ENCODE measurements around the gene LXN.

Gene LXN

DNA sequence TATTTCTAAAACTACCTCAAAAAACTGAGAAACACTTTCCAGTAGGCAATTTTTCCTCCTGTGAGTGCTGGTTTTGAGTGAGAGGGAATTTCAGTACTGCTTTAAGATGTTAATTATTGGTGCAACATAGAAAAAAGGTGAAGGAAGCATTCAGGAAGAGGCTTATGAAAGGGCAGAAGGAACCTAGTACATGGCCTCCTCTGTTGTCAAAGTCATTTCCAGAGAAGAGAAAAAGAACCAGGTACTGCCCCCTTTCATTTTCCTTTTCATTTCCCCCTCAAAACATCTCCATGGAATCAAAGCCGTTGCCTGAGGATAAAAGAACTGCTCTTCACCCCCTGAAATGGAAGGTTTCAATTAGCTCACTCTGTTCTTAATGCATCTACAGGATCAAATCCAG lies 40.0 kb upstream of the LXN start:
- Mint-ChIP-seq H3K27me3 (ENCODE audit: low read depth, poor library complexity) (no peaks in the 10 kb centered on the region), H3K36me3 (ENCODE audit: low read depth) (peaks cover 33% of the 10 kb centered on the region), H3K4me1 (peaks cover 20% of the 10 kb centered on the region), H3K9me3 (no peaks in the 10 kb centered on the region), H3K27ac (no peak overlapping the region), H3K4me3 (no peak overlapping the region)
- no peak for DNase-seq
- TF ChIP-seq, protein P1, sequence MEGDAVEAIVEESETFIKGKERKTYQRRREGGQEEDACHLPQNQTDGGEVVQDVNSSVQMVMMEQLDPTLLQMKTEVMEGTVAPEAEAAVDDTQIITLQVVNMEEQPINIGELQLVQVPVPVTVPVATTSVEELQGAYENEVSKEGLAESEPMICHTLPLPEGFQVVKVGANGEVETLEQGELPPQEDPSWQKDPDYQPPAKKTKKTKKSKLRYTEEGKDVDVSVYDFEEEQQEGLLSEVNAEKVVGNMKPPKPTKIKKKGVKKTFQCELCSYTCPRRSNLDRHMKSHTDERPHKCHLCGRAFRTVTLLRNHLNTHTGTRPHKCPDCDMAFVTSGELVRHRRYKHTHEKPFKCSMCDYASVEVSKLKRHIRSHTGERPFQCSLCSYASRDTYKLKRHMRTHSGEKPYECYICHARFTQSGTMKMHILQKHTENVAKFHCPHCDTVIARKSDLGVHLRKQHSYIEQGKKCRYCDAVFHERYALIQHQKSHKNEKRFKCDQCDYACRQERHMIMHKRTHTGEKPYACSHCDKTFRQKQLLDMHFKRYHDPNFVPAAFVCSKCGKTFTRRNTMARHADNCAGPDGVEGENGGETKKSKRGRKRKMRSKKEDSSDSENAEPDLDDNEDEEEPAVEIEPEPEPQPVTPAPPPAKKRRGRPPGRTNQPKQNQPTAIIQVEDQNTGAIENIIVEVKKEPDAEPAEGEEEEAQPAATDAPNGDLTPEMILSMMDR (IDR thresholded peaks at IDR 0.05) = no peak

DNA sequence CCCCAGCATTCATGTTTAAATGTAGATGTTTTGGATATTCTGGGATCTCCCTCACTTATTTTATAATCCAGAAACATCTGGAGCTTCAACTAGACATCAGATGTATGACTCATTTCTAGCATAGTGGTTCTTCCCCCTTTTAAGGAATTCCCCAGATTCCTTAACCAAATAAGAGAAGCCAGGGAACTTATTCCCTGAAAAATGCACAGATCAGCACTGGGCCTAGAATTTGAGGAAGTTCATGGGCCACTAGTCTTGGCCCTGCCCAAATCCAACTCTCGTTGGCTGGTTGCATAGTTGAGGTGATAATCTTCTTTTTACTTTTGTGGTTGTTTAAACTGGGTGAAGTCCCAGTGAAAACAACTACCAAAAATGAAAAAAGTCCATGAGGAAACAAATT lies 39.4 kb upstream of the LXN start:
- no peak for DNase-seq
- Mint-ChIP-seq H3K36me3 (ENCODE audit: low read depth) (peaks cover 33% of the 10 kb centered on the region), H3K27ac (no peak overlapping the region), H3K4me1 (peaks cover 16% of the 10 kb centered on the region), H3K4me3 (no peak overlapping the region), H3K9me3 (no peaks in the 10 kb centered on the region), H3K27me3 (ENCODE audit: low read depth, poor library complexity) (no peaks in the 10 kb centered on the region)
- TF ChIP-seq, protein P1 (IDR thresholded peaks at IDR 0.05) = no peak

DNA sequence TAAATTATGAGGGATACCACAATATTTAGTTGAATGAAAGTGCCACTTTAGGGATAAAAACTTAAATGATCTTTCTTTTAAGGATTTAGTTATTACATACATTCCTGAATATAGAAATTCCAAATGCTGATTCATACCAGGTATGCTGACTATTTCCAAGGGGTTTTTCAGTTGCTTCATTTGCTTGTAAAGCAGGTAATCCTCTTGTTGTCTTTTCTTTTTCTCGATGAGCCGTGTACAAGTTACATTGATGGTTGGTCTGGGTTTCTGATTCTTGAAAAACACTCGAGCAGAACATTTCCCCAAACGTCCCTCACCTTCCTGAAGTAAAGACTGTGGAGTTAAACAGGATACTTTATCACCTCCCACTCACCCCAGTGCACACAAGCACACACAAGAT lies 38.2 kb upstream of the LXN start:
- H3K9me3 Mint-ChIP-seq = no peaks in the 10 kb centered on the region
- no peak for DNase-seq
- no peaks in the 10 kb centered on the region for H3K27me3 Mint-ChIP-seq (ENCODE audit: low read depth, poor library complexity)
- H3K4me3 Mint-ChIP-seq = no peak overlapping the region
- peaks cover 40% of the 10 kb centered on the region for H3K36me3 Mint-ChIP-seq (ENCODE audit: low read depth)
- TF ChIP-seq, protein P1 (IDR thresholded peaks at IDR 0.05) = no peak
- peak overlapping the region; percentile 46 for H3K27ac Mint-ChIP-seq
- peaks cover 9% of the 10 kb centered on the region for H3K4me1 Mint-ChIP-seq

DNA sequence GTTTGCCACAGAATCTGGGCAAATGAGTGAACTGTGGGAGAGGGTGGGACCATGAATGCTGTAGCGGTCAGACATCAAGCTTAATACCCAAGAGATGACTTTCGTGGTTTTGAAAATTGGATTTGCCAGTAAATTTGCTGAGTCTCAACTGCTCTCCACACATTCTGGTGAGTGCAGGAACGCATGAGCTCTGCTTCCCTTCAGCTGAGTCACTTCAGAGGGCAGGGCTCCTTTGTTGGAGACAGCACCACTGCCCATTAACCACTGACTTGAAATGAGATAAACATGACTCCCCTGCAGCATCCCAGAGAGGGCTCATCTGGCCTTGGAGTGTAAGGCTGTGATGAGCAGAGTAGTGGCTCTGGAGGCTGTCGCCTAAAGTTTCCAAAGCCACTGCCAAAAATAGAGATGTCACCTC lies 37.2 kb upstream of the LXN start:
- no peak overlapping the region for H3K4me3 Mint-ChIP-seq
- peak overlapping the region; percentile 73 for H3K27ac Mint-ChIP-seq
- H3K9me3 Mint-ChIP-seq = no peaks in the 10 kb centered on the region
- DNase-seq = no peak
- no peaks in the 10 kb centered on the region for H3K27me3 Mint-ChIP-seq (ENCODE audit: low read depth, poor library complexity)
- TF ChIP-seq, protein P1 (IDR thresholded peaks at IDR 0.05) = no peak
- H3K36me3 Mint-ChIP-seq (ENCODE audit: low read depth) = peaks cover 40% of the 10 kb centered on the region
- H3K4me1 Mint-ChIP-seq = peaks cover 9% of the 10 kb centered on the region

DNA sequence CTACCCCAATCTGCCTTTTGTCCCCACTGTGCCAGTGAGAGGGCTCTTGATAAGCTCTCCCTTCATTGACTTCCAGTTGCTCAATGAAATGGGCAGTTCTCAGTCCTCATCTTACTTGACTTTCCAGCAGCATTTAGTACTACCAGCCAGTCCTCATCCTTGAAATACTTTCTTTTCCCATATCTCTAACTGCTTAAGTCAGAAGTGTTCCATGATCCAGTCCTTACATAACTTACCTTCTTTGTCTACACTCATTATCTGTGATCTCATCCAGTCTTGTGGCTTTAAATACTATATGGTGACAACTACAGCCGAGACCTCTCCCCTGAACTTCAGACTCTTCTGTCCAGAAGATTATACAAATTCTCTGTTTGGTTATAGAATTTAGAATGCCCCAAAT lies 31.1 kb upstream of the LXN start:
- Mint-ChIP-seq H3K27ac (no peak overlapping the region), H3K4me3 (no peak overlapping the region), H3K9me3 (no peaks in the 10 kb centered on the region), H3K27me3 (ENCODE audit: low read depth, poor library complexity) (no peaks in the 10 kb centered on the region), H3K4me1 (no peaks in the 10 kb centered on the region), H3K36me3 (ENCODE audit: low read depth) (peaks cover 20% of the 10 kb centered on the region)
- DNase-seq = no peak
- TF ChIP-seq, protein P1 (IDR thresholded peaks at IDR 0.05) = no peak

DNA sequence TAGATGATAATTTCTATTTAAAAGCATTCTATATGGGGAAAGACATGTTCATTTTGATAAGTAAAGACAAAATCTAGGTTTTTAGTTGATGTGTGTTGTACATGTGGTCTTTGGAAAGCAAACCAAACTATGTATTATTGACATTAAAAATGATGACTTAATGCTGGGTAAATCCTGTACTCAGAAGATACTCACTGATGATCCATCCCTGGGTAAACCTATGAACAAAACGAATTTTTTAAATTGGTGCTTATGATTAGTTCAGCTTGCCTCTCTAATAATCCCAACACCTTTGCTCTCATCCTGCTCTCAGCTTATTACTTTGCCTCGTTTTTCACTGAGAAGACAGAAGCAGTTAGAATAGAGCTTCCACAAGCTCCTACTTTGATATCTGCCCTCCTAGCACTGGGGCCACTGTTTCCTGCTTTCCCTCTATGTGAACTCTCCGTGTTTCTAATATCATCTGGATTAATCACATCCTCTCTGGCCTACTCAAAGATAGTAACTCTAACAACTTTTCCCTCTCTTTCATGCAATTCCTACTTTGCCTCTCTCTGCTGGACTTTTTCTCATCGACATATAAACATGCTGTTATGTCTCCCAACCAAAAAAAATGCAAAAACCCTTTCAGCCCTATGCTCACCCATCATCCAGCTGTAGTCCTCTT lies 30.5 kb upstream of the LXN start:
- DNase-seq = no peak
- Mint-ChIP-seq H3K9me3 (no peaks in the 10 kb centered on the region), H3K27me3 (ENCODE audit: low read depth, poor library complexity) (no peaks in the 10 kb centered on the region), H3K4me3 (no peak overlapping the region), H3K36me3 (ENCODE audit: low read depth) (peaks cover 14% of the 10 kb centered on the region), H3K4me1 (no peaks in the 10 kb centered on the region), H3K27ac (no peak overlapping the region)
- TF ChIP-seq, protein P1 (IDR thresholded peaks at IDR 0.05) = no peak

Measured in nephron progenitor cell (in vitro differentiated cells).